ENCODE results near the gene JPT1.
A peak's percentile ranks its signal among the peaks of the same experiment; 100 is the strongest.

JPT1 gene

DNA sequence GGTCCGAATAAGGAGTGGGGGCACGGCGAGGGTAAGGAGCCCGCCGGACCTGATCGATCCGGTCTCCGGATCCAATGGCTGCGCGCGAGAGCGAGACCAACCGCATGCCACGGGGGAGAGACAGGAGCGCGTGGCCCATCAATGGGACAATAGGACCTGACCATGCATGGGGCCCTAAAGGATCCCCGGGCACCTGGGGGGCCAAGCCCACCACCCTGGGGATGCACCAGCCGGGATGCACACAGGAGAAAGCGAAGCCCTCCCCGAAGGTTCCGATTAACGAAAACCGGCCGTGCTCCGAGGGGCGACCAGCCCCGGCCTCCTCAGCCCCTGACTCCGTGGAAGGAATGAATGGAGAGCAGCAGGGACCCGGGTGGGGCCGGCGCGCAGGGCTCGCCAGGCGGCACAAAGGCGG is 525 bp downstream of the JPT1 start:
- peaks cover 9% of the 10 kb centered on the region; the same call in 1 of the 2 replicates for H3K4me1 ChIP-seq (ENCODE audit: control insufficient read depth, insufficient read depth, low read length)
- H3K27ac ChIP-seq (ENCODE audit: extremely low read depth, low read depth, low read length) = peak overlapping the region; percentile 92
- H3K4me3 ChIP-seq (ENCODE audit: low read depth, low read length) = peak overlapping the region; percentile 90
- H3K36me3 ChIP-seq (ENCODE audit: control insufficient read depth in 2 of 2, insufficient read depth in 1 of 2, low read length in 2 of 2) = peaks cover 10 to 17% of the 10 kb centered on the region in 2 experiments; a peak in 2 of 3 replicates
- peak; percentile 85 for TF ChIP-seq ZBTB7A (tag by site-specific recombination; IDR thresholded peaks at IDR 0.05; ENCODE audit: low read depth)
- TF ChIP-seq ZBTB48 (tag by site-specific recombination; IDR thresholded peaks at IDR 0.05) = peak; percentile 52
- TF ChIP-seq ZNF600 (tag by site-specific recombination; IDR thresholded peaks at IDR 0.05) = 0 out of 2 replicates have a peak, but pooled peaks have one; percentile 5
- no peak for TF ChIP-seq BCL11A (tag by site-specific recombination; IDR thresholded peaks at IDR 0.05; ENCODE audit: low read depth)
- peak; percentile 92 for TF ChIP-seq PRDM10 (tag by site-specific recombination; IDR thresholded peaks at IDR 0.05)
- TF ChIP-seq BCL11B (tag by site-specific recombination; IDR thresholded peaks at IDR 0.05; ENCODE audit: low read depth) = peak; percentile 75; the same call in 1 of the 2 replicates
- TF ChIP-seq KLF17 (tag by site-specific recombination; IDR thresholded peaks at IDR 0.05) = 0 out of 2 replicates have a peak, but pooled peaks have one; percentile 15
- TF ChIP-seq ZBTB20 (tag by site-specific recombination; IDR thresholded peaks at IDR 0.05) = peak; percentile 80
- TF ChIP-seq SP2 (tag by site-specific recombination; IDR thresholded peaks at IDR 0.05) = 0 out of 2 replicates have a peak, but pooled peaks have one; percentile 25
- TF ChIP-seq ZNF155 (tag by site-specific recombination; IDR thresholded peaks at IDR 0.05) = no peak
- TF ChIP-seq ZNF561 (tag by site-specific recombination; IDR thresholded peaks at IDR 0.05; ENCODE audit: borderline replicate concordance) = peak; percentile 20; the same call in 1 of the 2 replicates
- TF ChIP-seq ZNF791 (tag by site-specific recombination; IDR thresholded peaks at IDR 0.05) = no peak
- peak; percentile 68 for TF ChIP-seq ZBTB26 (tag by site-specific recombination; optimal IDR thresholded peaks at IDR 0.05)
- TF ChIP-seq GLIS2 (tag by site-specific recombination; IDR thresholded peaks at IDR 0.05) = peak; percentile 89
- TF ChIP-seq ZNF473 (tag by site-specific recombination; IDR thresholded peaks at IDR 0.05) = no peak
- no peak for TF ChIP-seq ZNF626 (tag by site-specific recombination; IDR thresholded peaks at IDR 0.05)
- peak; percentile 36; the same call in 1 of the 2 replicates for TF ChIP-seq ZEB2 (tag by site-specific recombination; IDR thresholded peaks at IDR 0.05)
- TF ChIP-seq GLIS1 (tag by site-specific recombination; IDR thresholded peaks at IDR 0.05) = peak; percentile 44; the same call in 1 of the 2 replicates
- TF ChIP-seq, protein P1, sequence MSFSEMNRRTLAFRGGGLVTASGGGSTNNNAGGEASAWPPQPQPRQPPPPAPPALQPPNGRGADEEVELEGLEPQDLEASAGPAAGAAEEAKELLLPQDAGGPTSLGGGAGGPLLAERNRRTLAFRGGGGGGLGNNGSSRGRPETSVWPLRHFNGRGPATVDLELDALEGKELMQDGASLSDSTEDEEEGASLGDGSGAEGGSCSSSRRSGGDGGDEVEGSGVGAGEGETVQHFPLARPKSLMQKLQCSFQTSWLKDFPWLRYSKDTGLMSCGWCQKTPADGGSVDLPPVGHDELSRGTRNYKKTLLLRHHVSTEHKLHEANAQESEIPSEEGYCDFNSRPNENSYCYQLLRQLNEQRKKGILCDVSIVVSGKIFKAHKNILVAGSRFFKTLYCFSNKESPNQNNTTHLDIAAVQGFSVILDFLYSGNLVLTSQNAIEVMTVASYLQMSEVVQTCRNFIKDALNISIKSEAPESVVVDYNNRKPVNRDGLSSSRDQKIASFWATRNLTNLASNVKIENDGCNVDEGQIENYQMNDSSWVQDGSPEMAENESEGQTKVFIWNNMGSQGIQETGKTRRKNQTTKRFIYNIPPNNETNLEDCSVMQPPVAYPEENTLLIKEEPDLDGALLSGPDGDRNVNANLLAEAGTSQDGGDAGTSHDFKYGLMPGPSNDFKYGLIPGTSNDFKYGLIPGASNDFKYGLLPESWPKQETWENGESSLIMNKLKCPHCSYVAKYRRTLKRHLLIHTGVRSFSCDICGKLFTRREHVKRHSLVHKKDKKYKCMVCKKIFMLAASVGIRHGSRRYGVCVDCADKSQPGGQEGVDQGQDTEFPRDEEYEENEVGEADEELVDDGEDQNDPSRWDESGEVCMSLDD (tag by site-specific recombination; IDR thresholded peaks at IDR 0.05) = 0 out of 2 replicates have a peak, but pooled peaks have one; percentile 38
- TF ChIP-seq ZNF837 (tag by site-specific recombination; IDR thresholded peaks at IDR 0.05) = peak; percentile 41; the same call in 1 of the 2 replicates
- POLR2A ChIA-PET = interaction anchor here (0.5 to 2.1 kb wide), 21 partner anchors 9 to 281 kb away, joined by 3 to 39 read pairs (median 7); partner anchors contain the start of genes CDR2L, FDXR, MRPL58 and NT5C
- H3K9me3 ChIP-seq (ENCODE audit: control insufficient read depth, insufficient read depth, low read depth, low read length) = no peaks in the 10 kb centered on the region
- CTCF ChIA-PET = interaction anchor here (0.6 to 1.9 kb wide), 4 partner anchors 20 to 40 kb away, joined by 3 to 11 read pairs (median 4); no protein-coding TSS in a partner anchor

All from HEK293 (cell line).